SIG-M5 treated with dmso at 0.1 percent for 504 hours (cell line): ENCODE results near the gene DIP2B.
"Not testable (repeated sequence)": the region's sequence is repeated elsewhere in the genome, so short reads cannot be mapped to it uniquely, and the experiment has no call there.

Source experiments
- DNase-seq: peaks from one replicate; lab custom pipeline; 2025; ENCODE audit not compliant: unreplicated experiment; lab: John Stamatoyannopoulos, UW

DIP2B gene, protein sequence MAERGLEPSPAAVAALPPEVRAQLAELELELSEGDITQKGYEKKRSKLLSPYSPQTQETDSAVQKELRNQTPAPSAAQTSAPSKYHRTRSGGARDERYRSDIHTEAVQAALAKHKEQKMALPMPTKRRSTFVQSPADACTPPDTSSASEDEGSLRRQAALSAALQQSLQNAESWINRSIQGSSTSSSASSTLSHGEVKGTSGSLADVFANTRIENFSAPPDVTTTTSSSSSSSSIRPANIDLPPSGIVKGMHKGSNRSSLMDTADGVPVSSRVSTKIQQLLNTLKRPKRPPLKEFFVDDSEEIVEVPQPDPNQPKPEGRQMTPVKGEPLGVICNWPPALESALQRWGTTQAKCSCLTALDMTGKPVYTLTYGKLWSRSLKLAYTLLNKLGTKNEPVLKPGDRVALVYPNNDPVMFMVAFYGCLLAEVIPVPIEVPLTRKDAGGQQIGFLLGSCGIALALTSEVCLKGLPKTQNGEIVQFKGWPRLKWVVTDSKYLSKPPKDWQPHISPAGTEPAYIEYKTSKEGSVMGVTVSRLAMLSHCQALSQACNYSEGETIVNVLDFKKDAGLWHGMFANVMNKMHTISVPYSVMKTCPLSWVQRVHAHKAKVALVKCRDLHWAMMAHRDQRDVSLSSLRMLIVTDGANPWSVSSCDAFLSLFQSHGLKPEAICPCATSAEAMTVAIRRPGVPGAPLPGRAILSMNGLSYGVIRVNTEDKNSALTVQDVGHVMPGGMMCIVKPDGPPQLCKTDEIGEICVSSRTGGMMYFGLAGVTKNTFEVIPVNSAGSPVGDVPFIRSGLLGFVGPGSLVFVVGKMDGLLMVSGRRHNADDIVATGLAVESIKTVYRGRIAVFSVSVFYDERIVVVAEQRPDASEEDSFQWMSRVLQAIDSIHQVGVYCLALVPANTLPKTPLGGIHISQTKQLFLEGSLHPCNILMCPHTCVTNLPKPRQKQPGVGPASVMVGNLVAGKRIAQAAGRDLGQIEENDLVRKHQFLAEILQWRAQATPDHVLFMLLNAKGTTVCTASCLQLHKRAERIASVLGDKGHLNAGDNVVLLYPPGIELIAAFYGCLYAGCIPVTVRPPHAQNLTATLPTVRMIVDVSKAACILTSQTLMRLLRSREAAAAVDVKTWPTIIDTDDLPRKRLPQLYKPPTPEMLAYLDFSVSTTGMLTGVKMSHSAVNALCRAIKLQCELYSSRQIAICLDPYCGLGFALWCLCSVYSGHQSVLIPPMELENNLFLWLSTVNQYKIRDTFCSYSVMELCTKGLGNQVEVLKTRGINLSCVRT (N-terminal part only)

DNA sequence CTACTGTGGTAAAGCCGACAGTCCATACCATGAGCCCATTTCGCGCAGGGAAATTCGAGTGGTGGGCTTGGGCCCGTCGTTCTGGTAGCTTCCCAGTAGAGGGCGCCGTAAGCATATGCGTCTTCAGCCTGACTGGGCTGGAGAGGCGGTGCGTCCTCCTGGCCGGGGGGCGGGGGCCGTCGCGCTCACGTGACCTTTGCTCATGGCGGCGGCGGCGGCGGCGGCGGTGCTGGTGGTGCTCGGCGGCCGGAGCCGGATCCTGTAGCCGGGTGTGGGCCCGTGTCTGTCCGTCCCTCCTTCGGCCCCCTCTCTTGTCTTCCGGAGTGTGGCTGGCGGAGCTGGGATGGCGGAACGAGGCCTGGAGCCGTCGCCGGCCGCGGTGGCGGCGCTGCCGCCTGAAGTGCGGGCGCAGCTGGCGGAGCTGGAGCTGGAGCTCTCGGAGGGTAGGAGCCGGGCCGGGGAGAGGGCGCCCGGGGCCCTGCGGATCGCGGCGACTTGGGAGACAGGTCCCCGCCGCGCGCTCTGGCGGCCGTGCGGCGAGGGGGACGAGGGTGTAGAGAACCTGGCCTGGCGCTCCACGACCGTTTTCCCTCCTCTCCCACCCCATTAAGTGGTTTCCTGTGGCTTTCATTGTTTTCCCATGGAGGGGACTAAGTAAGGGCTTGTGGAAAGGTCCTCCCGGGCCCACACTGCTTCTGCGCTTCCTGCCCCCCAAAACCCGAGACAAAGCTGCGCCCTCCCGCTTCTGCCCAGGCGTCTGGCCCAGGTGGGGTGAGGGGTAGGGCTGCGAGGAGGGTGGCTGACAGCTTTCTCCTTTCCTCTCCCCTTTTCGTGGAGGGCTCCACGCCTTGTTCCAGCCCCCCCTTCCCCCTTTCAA is at the start of gene DIP2B:
Gene DIP2B, plus strand, starts transcription at position 188 of the 877 bp plus-strand sequence. Its CDS starts 156 bp downstream, at position 344.
- DNase-seq = peak; percentile 91

DNA sequence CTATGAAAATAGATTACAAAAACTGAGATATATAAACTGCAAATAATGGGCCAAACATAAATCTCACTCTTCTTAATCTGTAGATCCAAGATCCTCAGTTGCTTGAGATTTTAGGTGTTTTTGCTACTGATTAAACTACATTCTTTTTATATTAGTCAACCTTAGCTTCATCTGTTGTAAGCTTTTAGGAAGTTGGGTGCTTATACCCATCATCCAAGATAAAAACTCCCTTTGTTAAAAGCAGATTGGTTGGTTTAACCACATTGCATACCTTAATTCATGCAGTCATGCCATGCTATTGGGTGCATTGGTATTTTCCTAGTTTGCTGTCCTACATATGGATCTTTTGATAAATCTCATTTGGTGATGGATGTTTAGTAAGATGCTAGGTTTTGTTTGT is 46.2 kb upstream of the DIP2B start:
- no peak for DNase-seq

DNA sequence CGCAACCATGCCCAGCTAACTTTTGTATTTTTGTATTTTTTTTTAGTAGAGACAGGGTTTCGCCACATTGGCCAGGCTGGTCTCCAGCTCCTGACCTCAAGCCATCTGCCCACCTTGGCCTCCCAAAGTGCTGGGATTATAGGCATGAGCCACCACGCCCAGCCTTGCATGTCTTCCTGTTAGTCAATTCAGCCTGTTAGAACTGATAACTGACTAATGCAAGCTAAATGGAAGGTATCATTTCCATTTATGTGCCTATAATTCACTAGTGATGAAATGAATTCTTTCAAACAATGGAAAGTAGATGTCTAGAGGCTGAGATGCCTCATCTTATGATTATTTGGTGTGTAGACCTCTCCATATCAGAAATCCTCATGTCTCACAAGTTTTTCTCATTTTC is 37.3 kb upstream of the DIP2B start:
- no peak for DNase-seq

DNA sequence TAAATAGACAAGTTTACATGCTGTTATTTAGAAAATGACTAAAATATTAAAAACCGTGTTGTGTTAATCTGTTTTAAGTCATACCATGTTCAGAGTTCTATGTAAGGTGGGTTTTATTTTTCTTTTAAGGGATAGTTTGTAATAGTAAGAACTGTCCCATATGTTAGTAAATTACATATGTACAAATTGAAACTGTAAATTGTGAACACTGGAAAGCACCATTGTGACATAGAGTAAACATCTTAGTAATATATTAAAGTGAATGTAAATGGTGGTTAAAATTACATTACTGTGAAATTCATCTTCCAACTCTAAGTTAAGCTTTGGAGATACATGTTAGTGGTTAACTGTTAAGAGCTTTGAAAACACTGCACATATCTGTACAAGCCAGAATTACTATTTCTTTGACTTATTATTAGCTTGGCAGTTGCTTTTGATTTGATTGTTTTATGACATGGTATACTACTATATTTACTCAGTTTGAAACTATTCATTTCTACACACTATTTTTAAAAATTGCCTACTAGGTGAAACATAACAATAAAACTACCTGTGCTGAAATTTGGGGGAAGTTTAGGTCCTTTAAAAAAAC is 27.4 kb upstream of the DIP2B start:
- DNase-seq = no peak

DNA sequence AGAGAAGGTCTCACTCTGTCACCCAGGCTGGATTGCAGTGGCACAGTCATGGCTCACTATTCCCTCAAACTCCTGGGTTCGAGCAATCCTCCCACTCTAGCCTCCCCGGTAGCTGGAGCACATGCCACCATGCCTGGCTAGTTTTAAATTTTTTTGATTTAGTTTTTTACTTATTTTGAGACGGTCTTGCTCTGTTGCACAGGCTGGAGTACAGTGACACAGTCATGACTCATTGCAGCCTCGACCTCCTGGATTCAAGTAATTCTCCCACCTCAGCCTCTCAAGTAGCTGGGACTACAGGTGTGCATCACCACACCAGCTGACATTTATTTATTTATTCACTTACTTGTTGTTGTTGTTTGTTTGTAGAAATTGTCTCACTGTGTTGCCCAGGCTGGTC is 22.2 kb upstream of the DIP2B start:
- no peak for DNase-seq

DNA sequence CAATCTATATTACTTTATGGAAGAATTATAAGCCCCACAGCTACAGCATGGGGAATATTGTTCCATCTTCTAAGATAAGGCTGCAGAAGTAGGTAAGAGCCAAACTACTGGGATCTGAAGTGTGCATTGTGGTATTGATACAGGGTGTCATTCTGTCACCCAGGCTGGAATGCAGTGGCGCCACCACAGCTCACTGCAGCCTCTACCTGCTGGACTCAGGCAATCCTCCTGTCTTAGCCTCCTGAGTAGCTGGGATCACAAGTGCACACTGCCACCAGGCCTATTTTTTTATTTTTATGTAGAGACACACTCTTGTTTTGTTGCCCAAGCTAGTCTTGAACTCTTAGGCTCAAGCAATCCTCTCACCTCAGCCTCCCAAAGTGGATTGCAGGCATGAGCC is 21.3 kb upstream of the DIP2B start:
- DNase-seq = no peak

DNA sequence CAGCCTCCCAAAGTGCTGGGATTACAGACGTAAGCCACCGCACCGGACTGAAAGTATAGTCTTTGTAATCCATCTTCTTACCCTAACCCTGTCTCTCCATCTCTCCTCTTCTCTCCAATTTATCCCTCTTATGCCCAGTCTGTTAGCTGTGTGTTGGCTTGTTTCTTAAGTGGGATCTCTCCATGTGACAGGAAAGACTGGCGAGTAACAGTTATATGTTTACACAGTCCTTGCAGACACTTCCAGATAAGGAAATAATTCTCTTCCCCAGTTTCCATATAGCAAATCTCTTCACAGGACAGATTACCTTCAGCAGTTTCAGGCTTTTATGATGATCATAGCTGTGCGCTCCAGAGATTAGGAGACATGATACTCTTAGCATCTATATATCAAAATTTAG is 16.0 kb upstream of the DIP2B start:
- DNase-seq = no peak

DNA sequence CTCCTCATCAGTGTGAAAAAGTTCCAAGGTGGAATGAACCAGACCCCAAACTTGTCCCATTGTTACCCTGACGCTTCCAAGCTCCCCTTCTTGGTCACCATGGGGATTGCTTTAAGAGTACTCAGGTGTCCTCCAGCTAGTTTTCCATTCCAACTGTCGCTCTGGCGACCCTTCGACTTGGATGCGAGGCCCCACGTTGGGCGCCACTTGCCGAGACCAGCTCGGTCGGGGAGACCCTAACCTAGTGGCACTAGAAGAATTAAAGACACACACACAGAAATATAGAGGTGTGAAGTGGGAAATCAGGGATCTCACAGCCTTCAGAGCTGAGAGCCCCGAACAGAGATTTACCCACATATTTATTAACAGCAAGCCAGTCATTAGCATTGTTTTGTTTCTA is 6.7 kb upstream of the DIP2B start:
- not testable (repeated sequence) for DNase-seq

DNA sequence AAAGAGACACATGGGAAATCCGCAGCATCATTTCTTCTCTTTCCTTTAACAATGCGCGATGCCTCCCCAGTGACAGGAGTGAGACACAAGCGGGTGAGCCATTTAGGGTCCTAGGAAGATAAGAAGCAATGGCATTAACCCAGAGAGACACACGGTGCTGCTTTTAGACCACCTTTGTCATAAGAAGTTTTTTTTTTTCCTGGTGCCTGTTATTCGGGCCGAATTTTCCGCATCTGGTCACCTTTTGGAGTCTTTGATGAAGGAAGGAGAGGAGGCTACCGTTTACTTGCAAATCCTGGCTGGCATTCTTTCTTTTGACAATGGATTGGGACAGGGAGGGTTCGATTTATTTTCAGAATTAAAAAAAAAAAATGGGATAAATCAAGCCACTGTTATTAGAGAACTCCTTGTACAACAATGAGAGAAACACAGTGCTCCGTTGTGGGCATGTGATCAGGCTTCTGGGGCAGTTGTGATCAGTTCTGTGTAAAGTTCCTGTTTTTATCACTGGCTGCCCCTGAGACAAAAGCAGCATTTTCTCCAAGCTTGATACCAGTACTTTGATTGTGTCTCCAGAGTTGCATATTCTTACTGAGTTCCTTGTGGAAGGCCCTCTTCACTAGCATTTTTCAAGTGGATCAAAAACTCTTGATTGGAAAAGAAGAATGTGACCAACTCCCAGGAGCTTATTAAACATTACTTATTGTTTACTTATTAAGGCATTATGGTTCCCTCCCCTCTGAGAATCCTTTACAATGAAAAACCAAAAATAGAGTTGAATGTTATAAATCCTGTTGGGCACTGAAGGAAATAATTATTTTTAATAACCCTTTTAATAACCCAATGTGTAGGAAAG is 1.1 kb downstream of the DIP2B start:
- DNase-seq = peak; percentile 85

DNA sequence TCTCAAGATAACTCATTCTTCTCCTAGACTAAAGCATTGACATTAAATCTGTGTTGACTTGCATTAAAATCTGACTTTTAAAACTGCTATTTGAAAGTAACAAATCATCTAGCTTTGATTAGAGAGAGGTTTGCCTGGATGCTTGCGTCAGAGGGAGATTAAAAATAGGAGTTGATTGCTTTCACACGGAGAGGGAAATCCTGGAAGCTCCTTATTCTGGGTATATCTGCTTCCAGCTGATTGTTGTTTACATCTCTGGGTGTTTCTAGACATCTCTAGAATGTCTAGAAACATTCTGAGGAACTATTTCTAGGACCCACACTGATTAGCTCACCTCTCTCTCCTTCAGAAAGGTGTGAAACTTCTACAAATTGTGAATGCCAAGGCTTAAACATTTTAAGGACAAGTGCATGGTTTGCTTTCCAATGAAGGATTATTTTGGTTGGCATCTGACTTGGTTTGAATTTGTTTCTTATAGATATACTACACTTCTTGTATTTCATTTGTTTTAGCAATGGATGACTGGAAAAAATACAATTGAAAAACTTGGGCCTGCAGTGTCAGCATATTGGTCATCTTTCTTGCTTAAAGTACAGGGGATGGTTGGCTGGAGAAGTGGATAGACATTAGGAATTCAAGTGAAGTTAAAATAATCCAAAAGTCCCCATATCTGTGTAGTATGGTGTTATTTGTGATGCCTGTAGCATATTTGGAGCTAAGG is 2.1 kb downstream of the DIP2B start:
- no peak for DNase-seq

DNA sequence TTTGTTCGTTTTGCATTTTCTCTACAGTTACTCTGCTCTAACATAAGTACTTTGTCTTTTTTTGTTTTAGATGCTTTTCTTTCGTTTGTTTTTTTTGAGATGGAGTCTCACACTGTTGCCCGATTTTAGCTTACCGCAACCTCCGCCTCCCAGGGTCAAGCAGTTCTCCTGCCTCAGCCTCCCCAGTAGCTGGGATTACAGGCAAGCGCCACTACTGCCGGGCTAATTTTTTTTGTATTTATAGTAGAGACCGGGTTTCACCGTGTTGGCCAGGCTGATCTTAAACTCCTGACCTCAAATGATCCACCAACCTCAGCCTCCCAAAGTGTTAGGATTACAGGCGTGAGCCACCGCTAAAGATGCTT is 2.7 kb downstream of the DIP2B start:
- DNase-seq = no peak

DNA sequence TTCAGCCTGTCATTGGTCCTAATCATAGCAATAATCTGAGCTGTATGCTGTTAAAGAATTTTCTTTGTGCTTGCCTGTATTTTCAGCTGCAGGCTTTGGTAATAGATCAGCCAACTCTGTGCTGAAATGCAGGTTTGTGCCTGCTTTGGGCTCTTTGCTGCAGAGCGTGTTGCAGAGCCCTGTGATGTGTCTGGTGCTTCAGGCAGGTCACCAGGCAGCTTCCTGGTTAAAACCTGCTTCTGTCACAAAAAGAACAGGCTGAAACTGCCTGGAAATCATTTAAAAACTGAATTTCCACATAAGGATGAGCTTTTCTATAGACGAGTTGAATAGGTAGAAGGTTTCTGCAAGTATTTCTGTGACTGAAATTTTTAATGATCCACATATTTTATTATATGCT is 3.1 kb downstream of the DIP2B start:
- DNase-seq = no peak

DNA sequence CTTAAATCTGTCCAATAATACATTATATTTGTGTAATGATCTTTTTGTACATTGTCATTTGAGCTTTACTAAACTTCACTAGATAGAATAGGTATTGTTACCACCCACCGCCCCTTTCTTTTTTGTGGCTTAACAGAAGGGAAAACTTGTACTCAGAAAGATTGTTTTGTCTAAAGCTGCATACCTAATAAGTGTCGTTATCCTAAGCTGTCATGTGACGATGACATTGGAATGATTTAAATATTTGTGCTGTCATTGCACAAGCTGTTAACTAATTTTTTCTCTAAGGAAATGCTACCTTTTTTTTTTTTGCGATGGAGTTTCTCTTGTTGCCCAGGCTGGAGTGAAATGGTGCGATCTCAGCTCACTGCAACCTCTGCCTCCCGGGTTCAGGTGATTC is 3.6 kb downstream of the DIP2B start:
- no peak for DNase-seq

DNA sequence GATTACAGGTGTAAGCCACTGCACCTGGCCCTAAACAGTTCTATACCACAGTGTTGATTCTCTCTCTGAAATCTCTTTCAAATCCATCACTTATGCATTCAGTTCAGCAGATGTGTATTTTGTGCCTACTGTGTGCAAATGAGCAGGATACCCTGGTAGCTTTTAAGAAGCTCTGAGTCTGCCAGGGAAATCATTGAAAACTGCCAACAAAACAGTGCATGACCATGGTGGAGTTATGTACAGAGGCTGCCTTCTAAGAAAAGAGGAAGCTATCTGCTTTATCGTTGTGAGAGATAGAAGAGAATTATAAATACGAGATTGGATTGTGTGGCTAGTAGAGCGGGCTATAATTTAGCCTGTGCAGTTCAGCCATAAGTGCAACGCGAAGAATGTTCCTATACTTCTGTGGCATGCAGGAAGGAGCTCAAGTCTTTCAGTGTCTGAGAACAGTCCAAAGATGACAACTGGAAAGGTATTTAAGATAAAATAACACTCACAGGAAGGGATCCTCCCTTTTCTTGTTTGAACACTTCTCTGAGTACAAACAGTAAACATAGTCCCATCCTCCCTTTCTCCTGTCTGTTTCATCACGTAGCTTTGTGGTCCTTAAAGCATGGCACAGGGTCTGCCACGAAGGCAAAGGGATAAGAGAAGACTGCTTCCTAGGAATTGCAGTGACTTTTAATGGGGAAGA is 4.3 kb downstream of the DIP2B start:
- DNase-seq = no peak

DNA sequence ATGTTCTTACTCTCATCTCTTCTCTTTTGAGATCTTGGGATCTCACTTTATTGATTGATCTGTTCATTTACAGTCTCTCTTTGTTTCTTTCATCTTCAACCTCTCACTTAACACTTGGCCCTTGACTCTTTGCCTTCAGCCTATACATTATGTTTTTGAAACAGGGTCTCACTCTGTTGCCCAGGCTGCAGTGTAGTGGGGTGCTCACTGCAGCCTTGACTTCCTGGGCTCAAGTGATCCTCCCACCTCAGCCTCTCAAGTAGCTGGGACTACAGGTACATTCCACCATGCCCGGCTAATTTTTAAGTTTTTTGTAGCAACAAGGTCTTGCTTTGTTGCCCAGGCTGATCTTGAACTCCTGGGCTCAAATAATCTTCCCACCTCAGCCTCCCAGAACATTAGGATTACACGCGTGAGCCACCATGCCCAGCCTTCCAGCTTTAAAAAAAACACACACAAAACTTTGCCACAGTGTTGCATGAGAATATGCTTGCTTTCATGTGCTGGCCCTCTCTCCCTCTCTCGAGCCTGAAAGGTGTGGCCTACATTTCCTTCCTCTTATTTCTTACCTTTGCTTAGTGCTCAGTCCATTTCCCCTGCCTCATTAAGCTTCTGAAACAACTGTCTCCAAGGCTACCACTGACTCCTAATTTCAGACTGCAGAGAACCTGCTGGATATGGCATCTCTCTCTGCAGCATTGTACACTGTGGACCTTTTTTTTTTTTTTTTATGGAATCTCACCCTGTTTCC is 9.9 kb downstream of the DIP2B start:
- no peak for DNase-seq

DNA sequence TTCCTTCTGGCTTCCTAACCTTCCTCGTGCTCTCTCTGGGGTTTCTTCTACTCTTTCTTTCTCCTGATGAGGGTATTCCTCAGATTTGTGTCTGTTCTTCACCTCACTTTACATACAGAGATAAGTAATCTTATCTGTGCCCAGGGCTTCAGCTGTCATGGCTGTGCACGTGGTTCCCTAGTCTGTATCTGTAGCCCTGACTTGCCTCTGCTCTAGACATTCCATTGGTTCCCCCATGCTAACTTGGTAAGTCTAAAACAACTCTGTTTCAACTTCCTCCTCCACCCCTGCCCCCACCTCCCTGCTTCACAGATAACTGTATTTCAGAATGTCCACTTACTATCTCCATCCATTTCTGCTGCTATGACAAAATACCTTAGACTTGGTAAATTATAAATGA is 10.8 kb downstream of the DIP2B start:
- DNase-seq = peak; percentile 56

DNA sequence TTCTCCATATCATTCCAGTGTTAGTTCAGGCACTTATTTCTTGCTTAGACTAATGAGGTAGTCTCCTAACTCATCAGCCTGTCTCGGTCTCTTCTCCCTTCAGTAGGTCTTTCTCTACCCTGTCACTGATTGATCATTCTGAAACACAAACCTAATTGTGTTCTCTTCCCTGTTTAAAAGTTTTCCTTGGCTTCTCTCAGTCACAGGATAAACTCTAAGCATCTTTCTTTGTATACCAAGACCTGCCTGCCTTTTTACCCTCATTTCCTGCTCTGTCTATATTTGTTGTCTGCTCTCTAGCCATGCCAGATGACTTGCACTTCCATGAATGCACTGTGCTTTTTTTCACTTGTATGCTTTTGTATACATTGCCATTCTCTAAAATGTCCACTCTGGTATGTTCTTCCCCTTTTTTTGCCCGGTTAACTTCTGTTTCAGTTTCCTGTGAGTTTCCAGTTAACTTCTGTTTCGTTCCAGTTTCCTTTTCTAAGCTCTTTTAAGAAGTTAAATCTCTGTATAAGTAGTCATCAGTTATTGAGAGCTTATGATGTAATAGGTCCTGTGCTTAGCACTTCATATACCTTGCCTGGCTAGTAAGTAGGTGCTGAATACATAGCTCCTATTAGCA is 12.8 kb downstream of the DIP2B start:
- DNase-seq = peak; percentile 98
